Ovary (tissue), 9 donors: ENCODE measurements around the gene CGB3. TPM values are rescaled to one million over a fixed set of nuclear protein-coding genes. Genes with fewer than 3 reads are reported as not detected.

ENCODE experiments used
- DNase-seq, 5 donors: peaks; one replicate each; pipeline ENCODE4 v3.0.0-alpha.2; 2019 to 2020
- H3K27ac ChIP-seq, 2 donors: fragments of 200-600 bp; one replicate each; pipeline versions ENCODE4 v1.5.1 to v1.8.0; 2019 to 2022
- H3K27me3 ChIP-seq: fragments of 200-600 bp; one replicate; pipeline ENCODE4 v1.8.0; 2022
- H3K36me3 ChIP-seq: fragments of 200-600 bp; sonication (generic); one replicate; pipeline ENCODE4 v1.5.1; 2019
- H3K4me1 ChIP-seq: one replicate; pipeline ENCODE4 v1.8.1; 2013; ENCODE audit warnings: mild to moderate bottlenecking, moderate library complexity; ENCODE audit not compliant: insufficient read depth
- H3K4me3 ChIP-seq: fragments of 200-600 bp; sonication (generic); one replicate; pipeline ENCODE4 v1.5.1; 2017
- H3K9me3 ChIP-seq, 2 donors: fragments of 200-600 bp in 1 of 2; sonication (generic) in 1 of 2; one replicate each; pipeline versions ENCODE4 v1.5.1 to v1.8.1; 2013 to 2019; ENCODE audit warnings: mild to moderate bottlenecking in 1 of 2, moderate library complexity in 1 of 2
- CTCF ChIP-seq, 3 donors: fragments of 450-650 bp in 2 of 3; fragments of 200-600 bp in 1 of 3; IDR thresholded peaks; one replicate each; pipeline versions ENCODE4 v1.5.1 to v1.8.0; 2016 to 2022; ENCODE audit warnings: antibody characterized with exemption in 3 of 3, mild to moderate bottlenecking in 1 of 3
- EP300 ChIP-seq: sonication (generic); formaldehyde crosslinking; IDR thresholded peaks from one replicate; pipeline ENCODE4 v1.6.1; 2017; ENCODE audit warnings: antibody characterized with exemption
- POLR2A ChIP-seq: fragments of 450-650 bp; IDR thresholded peaks from one replicate; pipeline ENCODE4 v1.6.1; 2017; ENCODE audit warnings: antibody characterized with exemption, mild to moderate bottlenecking, moderate library complexity
- whole genome bisulfite sequencing, 3 donors: extraction: QIAGEN DNeasy Blood & Tissue Kit in 1 of 3; methylation state at CpG; one replicate each; pipeline versions ENCODE4 v1.1.5 to v1.1.7; 2013 to 2017; 5-methylcytosine and 5-hydroxymethylcytosine counted together
- intact Hi-C, 4 donors: fragments of 100-400 bp; cut with DNase I; formaldehyde crosslinking; loops; one replicate each; pipeline versions ENCODE4 v1.11.0 to v1.15.1; 2022 to 2023
- polyA plus RNA-seq, 2 donors: library from polyadenylated mRNA; stranded (reverse); fragments of 200-250 nt in 1 of 2; fragments of 350-450 nt in 1 of 2; fragmentation: Illumina TruSeq in 1 of 2; extraction: RNeasy Lipid Tissue Mini Kit (QIAGEN cat#74804) in 1 of 2; gene quantifications; one replicate each; pipeline ENCODE4 v1.2.3, GENCODE V29; 2013 to 2014
- total RNA-seq, 7 donors: library from RNA; depleted of rRNA in 2 of 7; stranded (reverse); fragments of >200 nt in 2 of 7; fragmentation: NEBNext Ultra II Directional in 3 of 7; extraction: Animal tissue kit (Norgen Biotek cat#: 25700) in 3 of 7; gene quantifications; one replicate each; pipeline versions ENCODE4 v1.1.0 to v1.2.4, GENCODE V29; 2016 to 2023
- donor health status: DM: no; HTN: no; CAD: no; lungs with moderate emphysema.
- donor health status: DM: no; HTN: no; CAD: no.
- donor health status: Bipolar disorder and iron deficiency.
- donor health status: DM: yes; HTN: yes; CAD: no.
- donor health status: DM: no; HTN: no; CAD: no.
- donor health status: DM: yes; HTN: yes; CAD: no.

The CGB3 gene
- total and polyA plus RNA-seq, 9 donors, result not detected

GRCh38 chr19:48994035-48994386 lies 30.1 kb downstream of the CGB3 start:
- no peak for DNase-seq
- Histone ChIP-seq H3K9me3 (no peaks in the 10 kb centered on the region), H3K4me1 (peaks cover 16% of the 10 kb centered on the region), H3K27ac (peak overlapping the region; percentile 83 to 86), H3K4me3 (peak overlapping the region; percentile 78), H3K27me3 (no peaks in the 10 kb centered on the region), H3K36me3 (no peaks in the 10 kb centered on the region)
- no peak for TF ChIP-seq EP300
- no peak for TF ChIP-seq POLR2A
- TF ChIP-seq CTCF (IDR thresholded peaks at IDR 0.05), result no peak
- intact Hi-C loops, result no loop called here
- WGBS, 3 donors, result 0 to 2% (median 1%) methylated on average over 12 to 13 of the region's 13 CpGs

DNA sequence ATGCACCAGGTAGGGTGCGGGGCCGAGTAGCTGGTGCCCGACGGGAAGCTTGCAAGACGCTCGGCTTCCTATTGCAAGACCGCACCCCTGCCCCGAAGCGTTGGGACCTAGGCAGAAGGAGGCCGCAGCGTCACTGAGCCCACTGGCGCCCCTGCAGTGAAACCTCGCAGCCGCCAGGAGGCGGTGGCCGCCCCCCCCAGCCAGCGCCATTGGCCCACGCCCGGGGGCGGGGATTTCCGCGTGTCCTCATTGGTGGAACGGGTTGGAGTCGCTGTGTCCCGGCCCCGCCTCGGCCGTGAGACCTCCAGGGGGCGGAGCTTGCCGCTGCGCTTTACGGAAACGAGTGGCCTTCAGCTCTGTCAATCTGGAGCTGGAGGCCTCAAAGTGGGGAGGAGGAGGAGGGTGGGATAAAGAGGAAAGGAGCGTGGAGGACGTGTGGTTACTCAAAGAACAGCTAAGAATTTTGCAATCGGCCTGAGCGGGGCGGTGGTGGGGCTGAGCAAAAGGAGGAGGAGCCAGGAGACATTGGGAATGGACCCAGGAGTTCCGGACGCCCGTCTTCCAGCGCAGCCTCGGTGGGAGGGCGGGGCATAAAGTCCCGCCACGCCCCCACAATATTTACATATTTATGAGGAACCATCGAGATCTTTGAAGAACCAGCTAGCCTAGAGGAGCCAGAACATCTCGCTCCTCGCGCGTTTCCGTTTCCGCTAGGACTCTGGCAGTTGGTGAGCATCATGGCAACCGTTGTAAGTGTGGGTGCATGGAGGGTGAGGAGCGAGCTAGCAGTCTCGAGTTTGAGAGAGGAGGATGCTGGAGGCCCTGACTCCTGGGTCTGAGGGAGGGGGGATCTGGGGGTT lies 30.7 kb downstream of the CGB3 start, which contains the start of the genes GYS1 and RUVBL2:
GYS1 (minus strand) TSS at position 135 of the 860 bp plus-strand sequence. CDS start 197 bp downstream, outside the sequence.
RUVBL2 (plus strand) TSS at position 713 of the 860 bp plus-strand sequence; CDS start at position 738, 25 bp downstream.
- peak within 1 kb of the TSS; percentile 78 for H3K4me3 ChIP-seq
- intact Hi-C loops, result no loop called here
- peaks cover 16% of the 10 kb centered on the region for H3K4me1 ChIP-seq
- H3K9me3 ChIP-seq, result no peaks in the 10 kb centered on the region
- no peaks in the 10 kb centered on the region for H3K27me3 ChIP-seq
- no peaks in the 10 kb centered on the region for H3K36me3 ChIP-seq
- WGBS, 3 donors, result 0 to 1% (median 0%) methylated on average over 40 to 56 of the region's 56 CpGs
- TF ChIP-seq CTCF (IDR thresholded peaks at IDR 0.05) (peak; percentile 95 to 100 (median 100)), EP300 (peak; percentile 62), POLR2A (peak; percentile 90)
- peak within 1 kb of the TSS; percentile 83 to 86 for H3K27ac ChIP-seq
- DNase-seq, result peak; percentile 99 to 100 (median 99)

- Histone ChIP-seq H3K4me3 (peak overlapping the region; percentile 78), H3K36me3 (no peaks in the 10 kb centered on the region), H3K4me1 (peaks cover 16% of the 10 kb centered on the region), H3K9me3 (no peaks in the 10 kb centered on the region), H3K27ac (peak overlapping the region; percentile 83 to 86), H3K27me3 (no peaks in the 10 kb centered on the region)
- 0 to 1% (median 1%) methylated on average over 18 to 20 of the region's 20 CpGs for WGBS, 3 donors
- TF ChIP-seq EP300 (no peak), POLR2A (no peak), CTCF (IDR thresholded peaks at IDR 0.05) (no peak)
- DNase-seq, result peak in 2 of 5 donors; percentile 39 to 54
- intact Hi-C loops, result no loop called here
These were observed 31.5 kb downstream of the CGB3 start for GRCh38 chr19:48992581-48993174.

GRCh38 chr19:48991873-48992580 lies 32.1 kb downstream of the CGB3 start:
- WGBS, 3 donors, result 5 to 9% (median 9%) methylated on average over 8 of the region's 8 CpGs
- peak; percentile 49 to 71 (median 55) for DNase-seq
- peaks cover 16% of the 10 kb centered on the region for H3K4me1 ChIP-seq
- no peaks in the 10 kb centered on the region for H3K27me3 ChIP-seq
- H3K4me3 ChIP-seq, result peak overlapping the region; percentile 78
- H3K36me3 ChIP-seq, result no peaks in the 10 kb centered on the region
- TF ChIP-seq CTCF (IDR thresholded peaks at IDR 0.05), result no peak
- TF ChIP-seq POLR2A, result peak; percentile 40
- H3K9me3 ChIP-seq, result no peaks in the 10 kb centered on the region
- intact Hi-C loops, result no loop called here
- peak overlapping the region; percentile 83 to 86 for H3K27ac ChIP-seq
